Activated T-cell treated with anti-CD3 and anti-CD28 coated beads for 4 hours (primary cell): ENCODE data around the gene TSHB.

Experiments used
- DNase-seq: peaks from one replicate; pipeline ENCODE4 v3.0.0-alpha.2; 2020

Gene TSHB

DNA sequence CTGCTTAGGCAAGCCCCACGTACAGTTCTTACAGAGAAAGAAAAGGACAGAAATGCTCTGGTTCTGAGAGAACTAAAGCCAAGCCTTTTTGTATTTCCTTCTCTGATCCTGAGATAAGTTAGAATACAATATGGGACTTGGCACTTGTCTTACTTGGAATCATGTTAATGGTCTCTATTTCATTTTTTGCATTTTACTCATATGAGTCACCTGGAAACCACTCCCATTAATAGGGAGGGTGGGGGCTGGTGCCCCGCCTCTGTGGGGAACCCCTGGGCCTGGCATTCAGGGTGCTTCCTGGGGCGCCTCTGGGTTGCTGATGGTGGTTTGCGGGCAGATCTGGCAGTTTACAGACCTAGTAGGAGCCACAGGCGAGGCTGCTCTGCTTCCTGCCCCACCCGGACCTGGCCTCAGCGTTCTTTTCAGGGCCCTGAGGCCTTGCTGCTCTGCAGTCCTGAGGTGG lies 32.9 kb downstream of the TSHB start:
- DNase-seq, result peak; percentile 79

DNA sequence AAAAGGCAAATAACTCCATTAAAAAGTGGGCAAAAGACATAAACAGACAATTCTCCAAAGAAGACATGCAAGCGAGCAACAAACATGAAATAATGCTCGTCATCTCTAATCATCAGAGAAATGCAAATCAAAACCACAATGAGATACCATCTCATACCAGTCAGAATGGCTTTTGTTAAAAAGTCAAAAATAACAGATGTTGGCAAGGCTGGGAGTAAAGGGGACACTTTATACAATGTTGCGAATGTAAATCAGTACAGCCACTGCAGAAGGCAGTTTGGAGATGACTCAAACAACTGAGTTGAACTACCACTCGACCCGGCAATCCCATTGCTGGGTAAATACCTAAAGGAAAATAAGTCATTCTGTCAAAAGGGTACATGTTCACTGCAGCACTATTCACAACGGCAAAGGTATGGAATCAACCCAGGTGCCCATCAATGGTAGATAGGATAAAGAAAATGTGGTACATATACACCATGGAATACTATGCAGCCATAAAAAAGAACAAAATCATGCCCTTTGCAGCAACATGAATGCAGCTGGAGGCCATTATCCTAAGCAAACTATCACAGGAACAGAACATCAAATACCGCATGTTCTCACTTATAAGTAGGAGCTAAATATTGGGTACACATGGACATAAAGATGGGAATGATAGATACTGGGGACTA lies 33.7 kb downstream of the TSHB start:
- no peak for DNase-seq

DNA sequence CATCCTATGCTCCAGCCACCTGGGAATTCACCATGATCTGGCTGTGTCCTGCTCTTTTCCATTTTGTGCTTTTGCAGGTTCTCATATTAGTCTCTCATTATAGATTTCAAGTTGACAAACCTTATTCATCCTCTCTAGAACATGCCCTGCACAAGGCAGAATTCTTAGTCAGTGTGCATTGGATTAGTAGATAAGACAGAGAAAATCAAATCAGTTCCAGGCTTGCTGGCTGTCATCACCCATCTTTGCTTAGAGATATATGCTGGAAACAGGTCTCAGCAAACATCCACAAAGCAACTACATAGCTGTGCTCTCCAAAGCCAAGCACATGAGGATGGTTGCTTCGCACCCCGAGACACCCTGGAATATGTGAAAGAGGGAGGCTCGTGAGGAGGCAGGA lies 34.8 kb downstream of the TSHB start:
- DNase-seq, result no peak

- no peak for DNase-seq
Measured at GRCh38 chr1:115065021-115065420, 35.4 kb downstream of the TSHB start.

GRCh38 chr1:115067161-115067859 lies 37.7 kb downstream of the TSHB start:
- DNase-seq, result no peak

GRCh38 chr1:115068826-115069585 lies 39.4 kb downstream of the TSHB start:
- no peak for DNase-seq

DNA sequence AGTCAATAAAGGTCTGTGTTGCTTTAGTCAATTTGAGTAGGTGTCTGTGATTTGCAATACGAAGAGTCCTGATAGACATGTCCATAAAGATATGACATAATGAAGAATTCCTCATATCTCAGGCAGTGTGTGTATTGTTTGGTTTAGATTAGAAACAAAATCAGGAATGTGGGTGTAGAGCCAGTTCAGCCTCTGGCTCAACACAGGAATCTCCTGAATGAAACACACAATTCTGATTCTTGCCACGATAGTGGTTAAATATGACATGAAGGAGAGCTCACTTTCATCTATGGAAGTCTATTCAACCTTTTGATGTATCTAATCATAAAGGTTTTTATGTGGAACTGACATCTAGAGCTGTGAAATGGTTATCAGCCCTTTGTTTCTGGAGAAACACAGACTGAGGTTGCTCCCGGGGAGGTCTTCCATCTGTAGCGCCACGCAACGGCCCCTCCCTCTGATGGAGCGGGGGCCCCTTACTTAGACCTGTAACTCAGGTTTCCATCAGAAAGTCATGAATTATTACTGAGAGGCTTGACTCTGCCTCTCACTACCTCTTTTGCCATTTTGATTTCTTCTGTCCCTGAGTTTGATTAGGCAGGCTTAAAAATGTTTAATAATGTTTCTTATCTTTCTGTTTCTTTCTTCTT lies 40.2 kb downstream of the TSHB start:
- DNase-seq, result no peak

DNA sequence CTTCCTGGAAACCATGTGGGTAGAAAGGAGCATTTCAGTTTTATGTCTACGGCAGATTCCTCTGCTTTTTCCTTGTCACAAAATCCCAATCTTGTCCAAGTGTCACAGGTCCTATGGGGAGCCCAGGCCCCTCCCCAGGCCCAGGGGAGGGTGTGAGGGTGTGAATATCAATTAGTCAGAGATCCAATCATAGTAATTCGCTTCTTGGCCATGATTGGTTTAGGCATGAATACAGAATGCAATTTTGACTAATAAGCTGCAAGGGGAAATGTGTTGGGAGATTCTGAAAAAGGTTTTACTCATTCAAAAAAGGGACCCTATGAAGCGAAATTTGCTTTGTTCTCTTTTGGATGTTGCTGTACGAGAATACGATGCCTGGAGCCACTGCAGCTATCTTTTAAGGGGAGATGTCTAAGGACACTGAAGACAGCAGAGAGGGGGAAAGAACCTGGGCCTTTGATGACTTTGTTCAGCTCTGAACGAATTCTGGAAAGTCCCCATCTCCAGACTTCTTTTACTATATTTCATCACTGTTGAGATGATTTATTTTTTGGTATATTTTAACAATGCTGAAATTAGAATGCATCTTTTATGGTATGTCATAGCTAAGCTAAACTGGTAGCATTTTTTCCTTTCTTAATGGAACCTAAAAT lies 41.5 kb downstream of the TSHB start:
- DNase-seq, result no peak

DNA sequence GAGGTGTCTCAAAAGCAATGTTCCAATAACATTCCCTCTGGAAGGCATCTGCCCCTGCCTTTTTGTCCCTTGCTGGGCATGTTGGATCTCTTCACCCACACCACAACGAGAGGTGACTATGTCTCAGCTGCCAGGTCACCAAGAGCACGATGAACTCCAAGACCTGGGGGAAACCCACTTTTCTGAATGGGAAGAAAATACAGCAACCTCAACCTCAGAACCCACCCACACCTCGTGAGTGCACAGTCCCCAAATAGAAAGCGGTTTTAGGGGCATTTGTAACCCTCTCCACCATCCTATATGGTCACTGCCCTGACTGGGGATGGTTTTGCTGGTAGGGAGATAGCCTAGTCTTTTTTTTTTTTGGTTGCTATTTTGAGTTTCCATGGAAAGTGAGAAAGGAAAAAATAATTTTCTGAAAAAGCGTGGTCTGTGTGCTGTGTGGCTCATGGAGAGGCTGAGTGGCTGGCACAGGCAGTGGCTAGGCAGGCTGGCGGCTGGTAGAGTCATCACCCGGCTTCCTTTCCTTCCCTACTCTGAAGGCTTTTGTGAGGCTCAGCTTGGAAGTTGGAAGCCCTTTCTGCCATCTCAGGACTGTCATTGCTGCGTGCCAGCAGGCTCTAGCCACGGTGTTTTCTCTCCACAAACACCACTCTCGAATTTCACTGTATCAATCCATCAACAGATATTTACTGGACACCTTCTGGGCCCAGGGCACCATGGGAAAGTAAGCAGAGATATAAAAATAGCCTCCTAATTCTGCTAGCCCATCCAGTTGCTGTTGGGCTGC lies 43.9 kb downstream of the TSHB start:
- no peak for DNase-seq

- DNase-seq, result no peak
Measured at GRCh38 chr1:115074839-115075534, 45.4 kb downstream of the TSHB start.

DNA sequence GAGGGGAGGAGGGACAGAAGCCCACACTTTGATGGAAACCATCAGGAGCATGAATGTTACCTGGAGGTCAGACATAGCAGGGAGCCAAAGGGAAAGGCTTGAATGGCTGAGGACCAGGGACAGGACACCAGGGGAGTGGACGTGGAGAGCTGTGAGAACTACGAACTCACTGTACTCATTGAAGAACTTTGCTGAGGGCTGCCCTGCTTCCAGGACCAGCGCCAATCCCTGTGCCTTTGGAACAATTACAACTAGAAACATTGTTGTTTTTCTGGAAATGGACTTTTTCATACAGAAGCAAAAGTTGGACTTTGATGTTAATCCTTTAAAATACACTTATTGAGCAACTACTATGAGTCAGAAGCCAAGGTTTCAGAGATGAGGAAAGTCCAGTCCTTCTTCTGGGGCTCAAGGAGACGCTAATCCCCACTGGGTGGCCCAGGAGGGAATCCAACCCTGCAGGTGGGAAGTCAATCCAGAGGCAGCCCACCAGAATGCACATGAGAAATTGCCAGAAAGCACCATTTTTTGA lies 46.8 kb downstream of the TSHB start:
- DNase-seq, result no peak

DNA sequence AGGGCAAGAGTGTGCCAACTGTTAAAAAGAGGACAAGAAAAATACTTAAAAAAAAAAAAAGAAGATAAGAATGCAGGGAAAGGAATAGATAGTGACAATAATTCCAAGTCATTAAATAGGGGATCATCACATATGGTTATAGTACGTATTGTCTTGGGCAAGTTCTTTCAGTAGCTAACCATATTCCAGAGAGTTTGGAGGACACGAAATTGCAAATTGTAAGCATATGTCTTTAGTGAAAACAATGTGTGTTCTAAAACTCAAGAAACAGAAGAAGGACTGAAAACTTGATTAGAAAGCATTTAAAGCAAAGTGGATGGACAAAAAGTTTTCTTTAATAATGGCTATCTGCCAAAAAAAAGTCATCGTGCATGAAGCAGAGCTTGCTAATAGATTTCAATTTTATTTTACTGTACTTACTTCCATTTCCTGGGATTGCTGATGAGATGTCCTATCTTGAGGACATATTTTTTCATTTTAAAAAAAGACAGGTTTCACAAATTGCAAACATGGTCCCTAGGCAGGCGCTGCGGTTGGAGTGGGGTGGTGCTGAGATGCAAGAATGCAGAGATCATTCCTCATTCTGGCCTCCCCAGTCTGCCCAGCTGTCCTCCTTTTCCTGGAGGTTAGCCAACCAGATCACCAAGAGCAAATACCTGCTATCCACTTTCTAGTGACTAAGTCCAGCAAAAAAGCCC lies 47.8 kb downstream of the TSHB start:
- no peak for DNase-seq

GRCh38 chr1:115077984-115078330 lies 48.3 kb downstream of the TSHB start:
- no peak for DNase-seq

DNA sequence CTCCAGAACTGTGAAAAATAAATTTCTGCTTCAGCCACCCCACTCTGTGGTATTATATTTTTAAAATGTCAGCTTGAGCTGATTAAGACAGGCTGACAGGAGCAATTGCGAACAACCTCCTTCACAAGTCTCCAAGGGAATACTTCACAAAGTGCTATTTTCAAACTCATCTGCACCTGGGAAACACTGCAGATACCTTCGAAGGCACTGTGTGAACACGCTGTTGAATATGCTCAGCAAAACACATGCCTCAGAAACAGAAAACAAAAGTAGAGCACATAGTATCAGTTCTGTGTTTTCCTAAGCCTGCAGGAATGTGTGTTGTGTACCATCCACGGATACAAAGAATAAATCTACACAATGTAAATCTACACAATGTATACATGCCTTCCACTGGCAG lies 49.1 kb downstream of the TSHB start:
- no peak for DNase-seq

DNA sequence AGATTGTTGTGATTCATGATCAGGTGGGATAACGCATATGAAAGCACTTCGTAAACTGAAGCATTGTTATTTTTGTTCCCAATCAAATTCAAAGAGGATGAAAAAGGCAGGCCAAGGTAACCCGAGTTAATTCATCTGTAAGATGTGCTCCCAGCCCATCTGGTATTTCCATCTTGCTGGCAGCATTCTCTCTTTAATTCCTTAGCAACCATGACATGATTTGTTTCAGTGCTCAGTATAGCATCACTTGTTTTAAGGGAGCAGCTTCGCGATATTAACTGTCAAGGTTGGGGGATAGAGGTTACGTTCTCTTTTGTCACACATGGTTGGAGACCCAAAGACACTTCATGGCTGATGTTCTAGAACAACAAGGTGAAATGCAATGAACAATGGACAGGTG lies 53.3 kb downstream of the TSHB start:
- no peak for DNase-seq
